AG04449 (cell line): ENCODE data around the gene LEF1.

ENCODE experiments used
- CTCF ChIA-PET: fragments of 350-600 bp; formaldehyde crosslinking; extraction: SDS; loops from one replicate; lab custom pipeline; 2021; ENCODE audit warnings: antibody characterized with exemption; lab: Yijun Ruan, JAX
- POLR2A ChIA-PET: fragments of 400-600, 350-600 bp; formaldehyde crosslinking; extraction: SDS; loops from one replicate; lab custom pipeline; 2020; ENCODE audit warnings: antibody characterized with exemption, inconsistent platforms; lab: Yijun Ruan, JAX
- DNase-seq: peaks from one replicate; pipeline ENCODE4 v3.0.0-alpha.2; 2010; ENCODE audit warnings: low read depth, low spot score
- H3K4me3 ChIP-seq: 2 replicates; pipeline ENCODE4 v1.5.1; 2011; ENCODE audit warnings: low read depth, mild to moderate bottlenecking, control low read depth, low read length
- CTCF ChIP-seq: IDR thresholded peaks from one replicate; pipeline ENCODE4 v1.5.1; 2011; ENCODE audit warnings: mild to moderate bottlenecking, moderate library complexity, low read length, control low read depth, inconsistent platforms; ENCODE audit not compliant: insufficient read depth; ENCODE audit errors: missing control alignments

LEF1 gene

GRCh38 chr4:108168671-108169523, at the start of gene LEF1:
Gene LEF1, minus strand, starts transcription at chr4:108168932. Its CDS starts 1,165 bp downstream, at chr4:108167767.
- CTCF ChIA-PET, result no interaction called here
- H3K4me3 ChIP-seq, result peak within 1 kb of the TSS; percentile 55
- POLR2A ChIA-PET, result no interaction called here
- DNase-seq, result no peak
- TF ChIP-seq CTCF, result no peak

- no peak for DNase-seq
Measured at GRCh38 chr4:108216510-108216909, 47.8 kb upstream of the LEF1 start.

GRCh38 chr4:108215055-108215454, 46.3 kb upstream of the LEF1 start:
- H3K4me3 ChIP-seq, result no peak overlapping the region
- ChIA-PET POLR2A (no interaction called here), CTCF (no interaction called here)
- DNase-seq, result no peak
- no peak for TF ChIP-seq CTCF

More at GRCh38 chr4:108216510-108216909, 47.8 kb upstream of the LEF1 start:
- no peak for TF ChIP-seq CTCF
- CTCF ChIA-PET, result no interaction called here
- no peak overlapping the region for H3K4me3 ChIP-seq
- POLR2A ChIA-PET, result no interaction called here

GRCh38 chr4:108213723-108214122, 45.0 kb upstream of the LEF1 start:
- CTCF ChIA-PET, result no interaction called here
- DNase-seq, result no peak
- POLR2A ChIA-PET, result no interaction called here
- no peak for TF ChIP-seq CTCF
- no peak overlapping the region for H3K4me3 ChIP-seq

- no peak for DNase-seq
- no peak for TF ChIP-seq CTCF
- ChIA-PET CTCF (no interaction called here), POLR2A (no interaction called here)
- no peak overlapping the region for H3K4me3 ChIP-seq
Measured at GRCh38 chr4:108213308-108213707, 44.6 kb upstream of the LEF1 start.

GRCh38 chr4:108210989-108211835, 42.5 kb upstream of the LEF1 start:
- H3K4me3 ChIP-seq, result no peak overlapping the region
- POLR2A ChIA-PET, result no interaction called here
- no peak for TF ChIP-seq CTCF
- DNase-seq, result no peak
- CTCF ChIA-PET, result no interaction called here
